GM12878 (cell line): ENCODE measurements around the gene NUDT22. TPM values are rescaled to one million over a fixed set of nuclear protein-coding genes. Genes with fewer than 3 reads are reported as not detected.

ENCODE experiments used
- ASH2L ChIP-seq: fragments of 300-600, 200-600 bp; sonication (generic); IDR thresholded peaks from 2 replicates; pipeline ENCODE4 v1.6.1; 2017; ENCODE audit warnings: low read depth, mild to moderate bottlenecking, borderline replicate concordance
- BACH1 ChIP-seq: fragments of 450-650 bp; IDR thresholded peaks from 2 replicates; pipeline ENCODE4 v1.6.1; 2017; ENCODE audit warnings: mild to moderate bottlenecking, borderline replicate concordance
- BMI1 ChIP-seq: fragments of 450-650 bp; IDR thresholded peaks from 2 replicates; pipeline ENCODE4 v1.6.1; 2016; ENCODE audit warnings: mild to moderate bottlenecking, moderate library complexity, borderline replicate concordance
- CREB1 ChIP-seq: IDR thresholded peaks from 2 replicates; pipeline ENCODE4 v1.6.1; 2012; ENCODE audit warnings: low read depth, mild to moderate bottlenecking, inconsistent platforms
- E2F4 ChIP-seq: IDR thresholded peaks from 2 replicates; pipeline ENCODE4 v1.6.1; 2012; ENCODE audit warnings: low read depth, low read length, improper control_type of control experiment
- EGR1 ChIP-seq, 2 experiments: IDR thresholded peaks; 1 replicate in 1 of 2; 2 replicates in 1 of 2; pipeline ENCODE4 v1.6.1; 2011 to 2012; ENCODE audit warnings: low read depth in 2 of 2, low read length in 2 of 2, borderline replicate concordance in 1 of 2, mild to moderate bottlenecking in 1 of 2, moderate library complexity in 1 of 2
- EP300 ChIP-seq, 2 experiments: fragments of 150-350 bp in 1 of 2; IDR thresholded peaks; 2 replicates each; pipeline ENCODE4 v1.6.1; 2011 to 2012; ENCODE audit warnings: low read depth in 2 of 2, low read length in 2 of 2, borderline replicate concordance in 1 of 2, improper control_type of control experiment in 1 of 2, inconsistent platforms in 1 of 2; ENCODE audit not compliant: control insufficient read depth in 1 of 2
- FOXM1 ChIP-seq: IDR thresholded peaks from 2 replicates; pipeline ENCODE4 v1.6.1; 2012; ENCODE audit warnings: low read depth, mild to moderate bottlenecking, inconsistent platforms, low read length, moderate library complexity
- HDGF ChIP-seq: fragments of 450-650 bp; IDR thresholded peaks from 2 replicates; pipeline ENCODE4 v1.6.1; 2016; ENCODE audit warnings: antibody characterized with exemption
- IKZF2 ChIP-seq, 2 experiments: fragments of 450-650 bp; IDR thresholded peaks; 2 replicates each; pipeline ENCODE4 v1.6.1; 2017; ENCODE audit warnings: mild to moderate bottlenecking in 2 of 2, moderate library complexity in 2 of 2
- IRF3 ChIP-seq: fragments of 450-650 bp; IDR thresholded peaks from 2 replicates; pipeline ENCODE4 v1.6.1; 2014; ENCODE audit warnings: mild to moderate bottlenecking
- MLLT1 ChIP-seq: fragments of 450-650 bp; IDR thresholded peaks from 2 replicates; pipeline ENCODE4 v1.6.1; 2016; ENCODE audit warnings: mild to moderate bottlenecking
- NFYA ChIP-seq: IDR thresholded peaks from 2 replicates; pipeline ENCODE4 v1.6.1; 2011; ENCODE audit warnings: low read depth, mild to moderate bottlenecking, low read length, improper control_type of control experiment, borderline replicate concordance
- NKRF ChIP-seq: fragments of 450-650 bp; conservative IDR thresholded peaks from 2 replicates; pipeline ENCODE4 v1.6.1; 2017; ENCODE audit warnings: mild to moderate bottlenecking, moderate library complexity
- RELA ChIP-seq: fragments of 450-650 bp; IDR thresholded peaks from 2 replicates; pipeline ENCODE4 v1.8.0; 2014; ENCODE audit warnings: borderline replicate concordance; ENCODE audit not compliant: partially characterized antibody
- RUNX3 ChIP-seq: IDR thresholded peaks from 2 replicates; pipeline ENCODE4 v1.6.1; 2012; ENCODE audit warnings: low read length, inconsistent platforms
- SMARCA5 ChIP-seq: fragments of 450-650 bp; IDR thresholded peaks from 2 replicates; pipeline ENCODE4 v1.6.1; 2017; ENCODE audit warnings: mild to moderate bottlenecking
- SUZ12 ChIP-seq: fragments of 200-600 bp; sonication (generic); IDR thresholded peaks from one replicate; pipeline ENCODE4 v1.6.1; 2018; ENCODE audit warnings: antibody characterized with exemption, mild to moderate bottlenecking; ENCODE audit not compliant: unreplicated experiment
- TCF12 ChIP-seq: IDR thresholded peaks from 2 replicates; pipeline ENCODE4 v1.6.1; 2011; ENCODE audit warnings: low read depth, mild to moderate bottlenecking, low read length
- USF1 ChIP-seq: IDR thresholded peaks from 2 replicates; pipeline ENCODE4 v1.6.1; 2011; ENCODE audit warnings: borderline replicate concordance, low read depth, mild to moderate bottlenecking, moderate library complexity, mixed read lengths, low read length; ENCODE audit not compliant: insufficient read depth; ENCODE audit errors: extremely low read length
- WRNIP1 ChIP-seq: IDR thresholded peaks from 2 replicates; pipeline ENCODE4 v1.6.1; 2011; ENCODE audit warnings: low read depth, low read length, improper control_type of control experiment, borderline replicate concordance
- YBX1 ChIP-seq: fragments of 450-650 bp; IDR thresholded peaks from 2 replicates; pipeline ENCODE4 v1.6.1; 2016; ENCODE audit warnings: antibody characterized with exemption
- polyA plus RNA-seq, 11 experiments: library from polyadenylated mRNA; depleted of rRNA in 4 of 11; unstranded in 6 of 11; stranded (reverse) in 5 of 11; fragments of >200 nt; fragmentation: Nextera tagmentation in 4 of 11; fragmentation: Illumina TruSeq in 1 of 11; extraction: Ambion mirVana in 4 of 11; extraction: Trizol in 1 of 11; gene quantifications; 1 replicate in 1 of 11; 2 replicates in 10 of 11; pipeline versions ENCODE4 v1.2.1 to v1.2.3, GENCODE V29; 2011 to 2016; ENCODE audit warnings: inconsistent platforms in 2 of 11, missing spikeins in 2 of 11, low read depth in 1 of 11
- total RNA-seq, 4 experiments: library from RNA; depleted of rRNA in 3 of 4; stranded (reverse); fragments of >200 nt in 3 of 4; fragmentation: Illumina TruSeq in 1 of 4; extraction: Trizol in 1 of 4; gene quantifications; 2 replicates each; pipeline versions ENCODE4 v1.2.1 to v1.2.3, GENCODE V29; 2013 to 2021

NUDT22 gene
- total and polyA plus RNA-seq, 10 of the 15 experiments (the other 5 are each of a cell fraction or from before 2014, with no cell fraction given): 6.7 to 115 (median 64.7) TPM

- TF ChIP-seq SMARCA5: no peak
- peak in 1 of 2 experiments; percentile 26; a peak in 1 of 4 replicates for TF ChIP-seq IKZF2 (IDR thresholded peaks at IDR 0.05)
- TF ChIP-seq BACH1: no peak
- TF ChIP-seq NFYA: peak; percentile 94
- no peak for TF ChIP-seq YBX1
- no peak for TF ChIP-seq ASH2L
- peak; percentile 52; the same call in 1 of the 2 replicates for TF ChIP-seq MLLT1
- peak; percentile 36; the same call in 1 of the 2 replicates for TF ChIP-seq E2F4
- TF ChIP-seq TCF12: peak; percentile 65; the same call in 1 of the 2 replicates
- peak in 1 of 2 experiments; percentile 94; a peak in 1 of 4 replicates for TF ChIP-seq EP300 (IDR thresholded peaks at IDR 0.05; ENCODE audit: borderline replicate concordance in 1 of 2, control insufficient read depth in 1 of 2, low read depth in 2 of 2, low read length in 2 of 2)
- no peak for TF ChIP-seq RELA
- no peak for TF ChIP-seq WRNIP1
- TF ChIP-seq SUZ12: no peak
- TF ChIP-seq RUNX3: peak; percentile 84
- TF ChIP-seq IRF3: peak; percentile 100
- 0 out of 2 replicates have a peak, but pooled peaks have one; percentile 36 for TF ChIP-seq NKRF
- TF ChIP-seq USF1: no peak
- TF ChIP-seq EGR1 (IDR thresholded peaks at IDR 0.05; ENCODE audit: borderline replicate concordance in 1 of 2, low read depth in 2 of 2, low read length in 2 of 2): peak in 1 of 2 experiments; percentile 87; a peak in 2 of 3 replicates
- peak; percentile 78; the same call in 1 of the 2 replicates for TF ChIP-seq FOXM1
- peak; percentile 74 for TF ChIP-seq CREB1
- TF ChIP-seq BMI1: no peak
- 0 out of 2 replicates have a peak, but pooled peaks have one; percentile 39 for TF ChIP-seq HDGF
Measured at GRCh38 chr11:64185693-64186491, 40.2 kb upstream of the NUDT22 start, which contains the start of gene STIP1 (continued).
